Measurements from ENCODE around the gene KCNJ16.

- TF ChIP-seq CTCF (IDR thresholded peaks at IDR 0.05): no peak
- TF ChIP-seq POLR2A (IDR thresholded peaks at IDR 0.05): no peak
These were observed 16.0 kb upstream of the KCNJ16 start for GRCh38 chr17:70059071-70059470.
